Breast epithelium (tissue), 3 donors: Measurements from ENCODE around the gene GIGYF2.

Source experiments
- POLR2A ChIP-seq: fragments of 450-650 bp; IDR thresholded peaks from one replicate; pipeline ENCODE4 v1.6.1; 2016; ENCODE audit warnings: antibody characterized with exemption, mild to moderate bottlenecking, moderate library complexity
- POLR2AphosphoS5 ChIP-seq, 3 donors: sonication (generic); formaldehyde crosslinking; IDR thresholded peaks; one replicate each; pipeline ENCODE4 v1.6.1; 2017; ENCODE audit warnings: antibody characterized with exemption in 3 of 3
- TF ChIP-seq, protein P1 (sequence below), 3 donors: fragments of 450-650 bp; IDR thresholded peaks; one replicate each; pipeline ENCODE4 v1.5.1; 2016 to 2017; ENCODE audit warnings: antibody characterized with exemption in 3 of 3, mild to moderate bottlenecking in 3 of 3, moderate library complexity in 3 of 3

DNA sequence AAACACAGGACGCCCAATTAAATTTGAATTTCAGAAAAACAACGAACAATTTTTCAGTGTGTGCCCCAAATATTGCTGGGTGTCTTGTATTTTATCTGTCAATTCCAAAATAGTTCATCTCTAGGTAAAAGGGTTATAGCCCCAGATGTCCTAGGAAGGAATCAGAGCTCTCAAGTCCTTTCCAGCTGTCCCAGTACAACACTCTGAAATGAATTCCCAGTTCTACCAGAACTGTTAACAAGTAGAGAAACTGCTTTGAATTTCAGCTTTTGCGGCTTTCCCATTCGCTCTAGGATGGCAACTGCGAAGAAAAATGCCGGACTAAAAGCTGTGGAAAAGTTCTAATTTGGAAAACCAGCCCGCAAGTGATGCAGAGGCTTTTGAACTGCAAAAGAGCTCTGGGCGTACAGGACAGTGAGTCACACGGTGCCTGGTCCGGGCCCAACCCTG lies 497 bp upstream of the GIGYF2 start:
- TF ChIP-seq, protein P1, sequence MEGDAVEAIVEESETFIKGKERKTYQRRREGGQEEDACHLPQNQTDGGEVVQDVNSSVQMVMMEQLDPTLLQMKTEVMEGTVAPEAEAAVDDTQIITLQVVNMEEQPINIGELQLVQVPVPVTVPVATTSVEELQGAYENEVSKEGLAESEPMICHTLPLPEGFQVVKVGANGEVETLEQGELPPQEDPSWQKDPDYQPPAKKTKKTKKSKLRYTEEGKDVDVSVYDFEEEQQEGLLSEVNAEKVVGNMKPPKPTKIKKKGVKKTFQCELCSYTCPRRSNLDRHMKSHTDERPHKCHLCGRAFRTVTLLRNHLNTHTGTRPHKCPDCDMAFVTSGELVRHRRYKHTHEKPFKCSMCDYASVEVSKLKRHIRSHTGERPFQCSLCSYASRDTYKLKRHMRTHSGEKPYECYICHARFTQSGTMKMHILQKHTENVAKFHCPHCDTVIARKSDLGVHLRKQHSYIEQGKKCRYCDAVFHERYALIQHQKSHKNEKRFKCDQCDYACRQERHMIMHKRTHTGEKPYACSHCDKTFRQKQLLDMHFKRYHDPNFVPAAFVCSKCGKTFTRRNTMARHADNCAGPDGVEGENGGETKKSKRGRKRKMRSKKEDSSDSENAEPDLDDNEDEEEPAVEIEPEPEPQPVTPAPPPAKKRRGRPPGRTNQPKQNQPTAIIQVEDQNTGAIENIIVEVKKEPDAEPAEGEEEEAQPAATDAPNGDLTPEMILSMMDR (IDR thresholded peaks at IDR 0.05): no peak
- TF ChIP-seq POLR2A: no peak
- no peak for TF ChIP-seq POLR2AphosphoS5 (IDR thresholded peaks at IDR 0.05)
